GM12878 (cell line): ENCODE results near the gene FAM9B. TPM values are rescaled to one million over a fixed set of nuclear protein-coding genes. Genes with fewer than 3 reads are reported as not detected.

ENCODE experiments used
- ATAC-seq: fragments of 200-7000 bp; cut with Tn5 transposase; 3 replicates; pipeline ENCODE4 v1.9.1; 2020; ENCODE audit warnings: mild to moderate bottlenecking, moderate library complexity
- BruUV-seq: library from RNA; stranded (reverse); fragments of 400-500 nt; replicated peaks from 2 replicates; lab custom pipeline; 2021; lab: Mats Ljungman, UMichigan
- CTCF ChIA-PET: fragments of 300-600 bp; sonication (Branson Sonifier 250); formaldehyde crosslinking; extraction: SDS; loops from one replicate; lab custom pipeline; 2021; ENCODE audit warnings: inconsistent platforms; lab: Yijun Ruan, JAX
- POLR2A ChIA-PET: fragments of 350-600 bp; formaldehyde crosslinking; extraction: SDS; loops from one replicate; lab custom pipeline; 2021; ENCODE audit warnings: inconsistent platforms; lab: Charles Lee
- RAD21 ChIA-PET: fragments of 300-600 bp; sonication (Branson Sonifier 250); formaldehyde crosslinking; loops from one replicate; lab custom pipeline; 2023; ENCODE audit warnings: antibody characterized with exemption; ENCODE audit not compliant: unreplicated experiment; lab: Charles Lee
- SMC1A ChIA-PET: fragments of 300-600 bp; sonication (Branson Sonifier 250); formaldehyde crosslinking; loops from one replicate; lab custom pipeline; 2023; ENCODE audit not compliant: unreplicated experiment, uncharacterized antibody; lab: Charles Lee
- DNase-seq: peaks from one replicate; pipeline ENCODE4 v3.0.0-alpha.2; 2011; ENCODE audit warnings: low read depth, low spot score
- FAIRE-seq: peaks from 3 replicates; lab custom pipeline; 2011; peaks lifted over from hg19 to GRCh38; lab: Jason Lieb, UNC
- H2AFZ ChIP-seq: 2 replicates; pipeline ENCODE4 v1.6.0; 2011; ENCODE audit warnings: low read depth, low read length, control low read depth; ENCODE audit not compliant: control insufficient read depth
- H3K27ac ChIP-seq: 2 replicates; pipeline ENCODE4 v1.5.1; 2011; ENCODE audit warnings: control low read depth; ENCODE audit not compliant: control insufficient read depth, insufficient read depth
- H3K27me3 ChIP-seq, 2 experiments: replicated peaks in 1 of 2; 2 replicates each; pipeline versions ENCODE4 v1.6.0 to v1.6.1; 2011; ENCODE audit warnings: low read length in 1 of 2; ENCODE audit not compliant: control insufficient read depth in 2 of 2, insufficient read depth in 2 of 2
- H3K36me3 ChIP-seq, 2 experiments: 2 replicates each; pipeline ENCODE4 v1.5.1; 2011; ENCODE audit warnings: low read length in 1 of 2; ENCODE audit not compliant: control insufficient read depth in 2 of 2, insufficient read depth in 2 of 2
- H3K4me1 ChIP-seq: 2 replicates; pipeline ENCODE4 v1.6.1; 2011; ENCODE audit warnings: mild to moderate bottlenecking, low read length, moderate library complexity, mixed read lengths; ENCODE audit not compliant: control insufficient read depth, insufficient read depth
- H3K4me2 ChIP-seq: 2 replicates; pipeline ENCODE4 v1.6.0; 2011; ENCODE audit warnings: control low read depth; ENCODE audit not compliant: control insufficient read depth, insufficient read depth
- H3K4me3 ChIP-seq: fragments of 200-600 bp; sonication (generic); 2 replicates; pipeline ENCODE4 v1.5.1; 2016
- H3K79me2 ChIP-seq: 2 replicates; pipeline ENCODE4 v1.6.0; 2011; ENCODE audit warnings: low read length; ENCODE audit not compliant: control insufficient read depth, insufficient read depth
- H3K9ac ChIP-seq: 2 replicates; pipeline ENCODE4 v1.8.0; 2011; ENCODE audit warnings: low read length, control low read depth, mixed read lengths; ENCODE audit not compliant: control insufficient read depth, insufficient read depth
- H3K9me3 ChIP-seq: replicated peaks from 3 replicates; pipeline ENCODE4 v1.5.1; 2011; ENCODE audit warnings: mild to moderate bottlenecking, low read length; ENCODE audit not compliant: control insufficient read depth, insufficient read depth
- H4K20me1 ChIP-seq: 2 replicates; pipeline ENCODE4 v1.6.0; 2011; ENCODE audit not compliant: control insufficient read depth, insufficient read depth
- BHLHE40 ChIP-seq, 2 experiments: fragments of 450-650 bp in 1 of 2; IDR thresholded peaks; 2 replicates each; pipeline ENCODE4 v1.6.1; 2011 to 2017; ENCODE audit warnings: low read depth in 2 of 2, borderline replicate concordance in 1 of 2, improper control_type of control experiment in 1 of 2, low read length in 1 of 2, mild to moderate bottlenecking in 1 of 2
- CBFB ChIP-seq: IDR thresholded peaks from 2 replicates; pipeline ENCODE4 v1.6.1; 2016; ENCODE audit warnings: antibody characterized with exemption, low read depth
- GATAD2B ChIP-seq: fragments of 450-650 bp; conservative IDR thresholded peaks from 2 replicates; pipeline ENCODE4 v1.6.1; 2017; ENCODE audit warnings: low read depth, mild to moderate bottlenecking, moderate library complexity
- KDM1A ChIP-seq: fragments of 200-600 bp; sonication (generic); IDR thresholded peaks from 2 replicates; pipeline ENCODE4 v1.6.1; 2016; ENCODE audit warnings: borderline replicate concordance
- SKIL ChIP-seq: fragments of 450-650 bp; IDR thresholded peaks from 2 replicates; pipeline ENCODE4 v1.6.1; 2017; ENCODE audit warnings: mild to moderate bottlenecking, low read depth, inconsistent platforms; ENCODE audit not compliant: poor library complexity, severe bottlenecking
- YY1 ChIP-seq: IDR thresholded peaks from 2 replicates; pipeline ENCODE4 v1.6.1; 2011; ENCODE audit warnings: low read depth, mild to moderate bottlenecking, low read length
- WGBS: methylation state at CpG from one replicate; pipeline ENCODE4 v1.1.6; 2016; ENCODE audit warnings: low lambda C conversion rate; ENCODE audit not compliant: insufficient replicate concordance, insufficient coverage; ENCODE audit errors: missing lambda C conversion rate; 5-methylcytosine and 5-hydroxymethylcytosine counted together
- in situ Hi-C: fragments of 300-500 bp; cut with MboI; formaldehyde crosslinking; loops from 9 replicates; pipeline ENCODE4 v1.14.3; 2018; ENCODE audit warnings: mixed read lengths
- intact Hi-C: fragments of 100-400 bp; cut with micrococcal nuclease; formaldehyde crosslinking; loops from one replicate; pipeline ENCODE4 v1.14.2; 2022; ENCODE audit not compliant: unreplicated experiment
- polyA plus RNA-seq, 11 experiments: library from polyadenylated mRNA; depleted of rRNA in 4 of 11; unstranded in 6 of 11; stranded (reverse) in 5 of 11; fragments of >200 nt; fragmentation: Nextera tagmentation in 4 of 11; fragmentation: Illumina TruSeq in 1 of 11; extraction: Ambion mirVana in 4 of 11; extraction: Trizol in 1 of 11; gene quantifications; 1 replicate in 1 of 11; 2 replicates in 10 of 11; pipeline versions ENCODE4 v1.2.1 to v1.2.3, GENCODE V29; 2011 to 2016; ENCODE audit warnings: inconsistent platforms in 2 of 11, missing spikeins in 2 of 11, low read depth in 1 of 11
- total RNA-seq, 4 experiments: library from RNA; depleted of rRNA in 3 of 4; stranded (reverse); fragments of >200 nt in 3 of 4; fragmentation: Illumina TruSeq in 1 of 4; extraction: Trizol in 1 of 4; gene quantifications; 2 replicates each; pipeline versions ENCODE4 v1.2.1 to v1.2.3, GENCODE V29; 2013 to 2021

The FAM9B gene
- total and polyA plus RNA-seq, 10 of the 15 experiments (the other 5 are each of a cell fraction or from before 2014, with no cell fraction given) = not detected

GRCh38 chrX:9003041-9003440 is 30.9 kb downstream of the FAM9B start:
- H3K27ac ChIP-seq = no peak overlapping the region
- TF ChIP-seq KDM1A = no peak
- no peak for TF ChIP-seq CBFB
- no peak for TF ChIP-seq GATAD2B
- TF ChIP-seq YY1 = no peak
- TF ChIP-seq, all 136 proteins: peak for 0
- CTCF ChIA-PET = no interaction called here
- FAIRE-seq (no peak), ATAC-seq (no peak), DNase-seq (no peak)
- no peaks in the 10 kb centered on the region for H3K9me3 ChIP-seq
- no TSS peak for BruUV-seq
- H3K79me2 ChIP-seq = no peaks in the 10 kb centered on the region
- in situ Hi-C loops = no loop called here
- no peaks in the 10 kb centered on the region for H3K4me1 ChIP-seq
- POLR2A ChIA-PET = interaction anchor here (0.6 kb wide), 1 partner anchor 1352 kb away, joined by 3 read pairs; no protein-coding TSS in a partner anchor
- no peak overlapping the region for H3K9ac ChIP-seq
- no peaks in the 10 kb centered on the region for H3K36me3 ChIP-seq
- H3K4me3 ChIP-seq = no peak overlapping the region
- H2AFZ ChIP-seq = no peak overlapping the region
- no peaks in the 10 kb centered on the region for H3K27me3 ChIP-seq
- RAD21 ChIA-PET = no interaction called here
- 44% methylated on average over 3 of the region's 3 CpGs for WGBS
- H3K4me2 ChIP-seq = no peak overlapping the region
- intact Hi-C loops = no loop called here
- H4K20me1 ChIP-seq = no peaks in the 10 kb centered on the region
- SMC1A ChIA-PET = no interaction called here

GRCh38 chrX:8988446-8988845 is 45.5 kb downstream of the FAM9B start:
- no TSS peak for BruUV-seq

More at GRCh38 chrX:8988446-8988845, 45.5 kb downstream of the FAM9B start:
- Histone ChIP-seq H3K4me3 (no peak overlapping the region), H3K79me2 (no peaks in the 10 kb centered on the region), H2AFZ (no peak overlapping the region), H3K27me3 (no peaks in the 10 kb centered on the region; a peak in 1 of 4 replicates), H3K9me3 (no peaks in the 10 kb centered on the region), H3K4me1 (no peaks in the 10 kb centered on the region), H3K36me3 (no peaks in the 10 kb centered on the region), H3K27ac (no peak overlapping the region), H3K4me2 (no peak overlapping the region), H4K20me1 (no peaks in the 10 kb centered on the region), H3K9ac (no peak overlapping the region)
- WGBS = 16% methylated on average over 4 of the region's 4 CpGs
- in situ Hi-C loops (no loop called here), intact Hi-C loops (no loop called here)
- SMC1A ChIA-PET = no interaction called here
- FAIRE-seq (no peak), ATAC-seq (no peak), DNase-seq (no peak)
- POLR2A ChIA-PET = interaction anchor here (1.0 kb wide), 1 partner anchor 8 kb away, joined by 4 read pairs; no protein-coding TSS in a partner anchor
- CTCF ChIA-PET = no interaction called here
- TF ChIP-seq SKIL (no peak), BHLHE40 (IDR thresholded peaks at IDR 0.05; ENCODE audit: borderline replicate concordance in 1 of 2, low read depth in 2 of 2, low read length in 1 of 2) (no peak)
- RAD21 ChIA-PET = no interaction called here
